ENCODE data around the gene YIF1B.
"Not testable (repeated sequence)": the region's sequence is repeated elsewhere in the genome, so short reads cannot be mapped to it uniquely, and the experiment has no call there.

The YIF1B gene

GRCh38 chr19:38270587-38271167, 45.1 kb downstream of the YIF1B start:
- no peak for DNase-seq

- no peak for DNase-seq
These were observed 47.2 kb downstream of the YIF1B start for GRCh38 chr19:38268539-38268938.

DNA sequence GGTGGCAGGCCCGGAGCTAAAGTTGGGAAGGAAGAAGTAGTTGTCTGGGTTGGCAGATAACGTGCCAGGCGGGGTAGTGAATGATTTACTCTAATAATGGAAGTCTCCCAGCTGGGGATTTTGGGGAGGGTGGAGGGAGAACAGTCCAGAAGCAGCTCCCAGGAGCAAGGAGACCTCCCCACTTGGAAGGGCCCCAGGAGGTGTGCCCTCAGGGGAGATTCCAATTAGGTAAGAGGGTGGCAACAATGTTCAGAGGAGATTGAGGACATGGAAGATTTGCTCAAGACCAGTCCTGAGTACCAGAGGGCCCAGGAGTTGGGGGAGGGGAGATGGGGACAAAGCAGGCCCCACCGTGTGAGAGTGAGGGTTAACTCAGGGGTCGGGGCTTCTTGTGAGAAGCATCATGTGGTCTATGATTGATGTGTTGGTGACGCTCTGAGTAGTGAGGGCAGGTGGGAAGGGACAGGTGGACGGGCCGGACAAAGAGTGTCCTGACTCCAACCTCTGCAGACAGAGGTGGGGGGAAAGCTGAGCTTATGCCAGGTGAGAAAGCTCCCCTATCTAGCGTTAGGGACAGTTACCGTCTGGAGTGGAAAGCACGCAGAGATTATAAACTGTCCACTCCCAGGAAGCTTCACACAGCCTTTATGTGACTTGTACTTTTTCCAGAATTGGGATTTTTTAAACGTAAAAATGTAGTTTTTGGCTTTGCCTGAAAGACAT, 47.8 kb downstream of the YIF1B start:
- DNase-seq = no peak

GRCh38 chr19:38266981-38267597, 48.7 kb downstream of the YIF1B start:
- DNase-seq = no peak

DNA sequence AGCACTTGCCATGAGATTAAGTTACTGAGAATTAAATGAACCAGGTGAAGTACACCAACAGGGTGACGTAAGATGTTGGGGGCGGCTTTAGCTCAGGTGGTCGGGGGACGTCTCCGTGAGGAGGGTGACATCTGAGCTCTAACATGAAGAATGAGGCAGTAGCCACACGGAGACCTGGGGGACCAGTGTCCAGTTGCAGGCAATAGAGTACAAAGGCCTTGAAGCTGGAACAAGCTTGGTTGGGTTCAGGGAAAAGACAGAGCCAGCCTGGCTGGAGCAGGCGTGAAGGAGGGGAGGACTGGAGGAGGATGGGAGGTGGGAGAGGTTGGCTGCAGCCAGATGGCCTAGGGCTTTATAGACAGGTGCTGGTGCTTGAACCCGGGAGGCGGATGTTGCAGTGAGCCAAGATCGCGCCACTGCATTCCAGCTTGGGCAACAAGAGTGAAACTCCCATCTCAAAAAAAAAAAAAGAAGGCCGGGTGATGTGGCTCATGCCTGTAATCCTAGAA, 49.8 kb downstream of the YIF1B start:
- DNase-seq = no peak

GRCh38 chr19:38265213-38265861, 50.4 kb downstream of the YIF1B start:
- DNase-seq = no peak

DNA sequence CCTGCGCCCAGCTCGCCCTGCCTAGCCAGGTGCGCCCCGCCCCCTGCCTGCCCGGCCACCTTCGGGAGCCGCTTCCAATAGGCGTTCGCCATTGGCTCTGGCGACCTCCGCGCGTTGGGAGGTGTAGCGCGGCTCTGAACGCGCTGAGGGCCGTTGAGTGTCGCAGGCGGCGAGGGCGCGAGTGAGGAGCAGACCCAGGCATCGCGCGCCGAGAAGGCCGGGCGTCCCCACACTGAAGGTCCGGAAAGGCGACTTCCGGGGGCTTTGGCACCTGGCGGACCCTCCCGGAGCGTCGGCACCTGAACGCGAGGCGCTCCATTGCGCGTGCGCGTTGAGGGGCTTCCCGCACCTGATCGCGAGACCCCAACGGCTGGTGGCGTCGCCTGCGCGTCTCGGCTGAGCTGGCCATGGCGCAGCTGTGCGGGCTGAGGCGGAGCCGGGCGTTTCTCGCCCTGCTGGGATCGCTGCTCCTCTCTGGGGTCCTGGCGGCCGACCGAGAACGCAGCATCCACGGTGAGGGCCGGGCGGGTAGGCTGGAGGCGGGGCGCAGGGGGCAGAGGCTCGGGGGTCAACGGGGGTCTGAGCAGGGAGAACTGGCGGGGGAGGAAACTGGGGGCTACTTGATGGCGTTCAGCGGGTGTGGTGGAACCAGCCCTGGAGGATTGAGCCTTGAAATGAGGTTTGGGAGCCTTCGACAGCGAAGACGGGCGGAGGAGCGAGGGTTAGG, 51.1 kb downstream of the YIF1B start, which contains the start of gene SPINT2:
TSS of gene SPINT2 (plus strand) at position 88 of the 727 bp plus-strand sequence. CDS start at position 408, 320 bp downstream.
- peak; percentile 48 for DNase-seq

DNA sequence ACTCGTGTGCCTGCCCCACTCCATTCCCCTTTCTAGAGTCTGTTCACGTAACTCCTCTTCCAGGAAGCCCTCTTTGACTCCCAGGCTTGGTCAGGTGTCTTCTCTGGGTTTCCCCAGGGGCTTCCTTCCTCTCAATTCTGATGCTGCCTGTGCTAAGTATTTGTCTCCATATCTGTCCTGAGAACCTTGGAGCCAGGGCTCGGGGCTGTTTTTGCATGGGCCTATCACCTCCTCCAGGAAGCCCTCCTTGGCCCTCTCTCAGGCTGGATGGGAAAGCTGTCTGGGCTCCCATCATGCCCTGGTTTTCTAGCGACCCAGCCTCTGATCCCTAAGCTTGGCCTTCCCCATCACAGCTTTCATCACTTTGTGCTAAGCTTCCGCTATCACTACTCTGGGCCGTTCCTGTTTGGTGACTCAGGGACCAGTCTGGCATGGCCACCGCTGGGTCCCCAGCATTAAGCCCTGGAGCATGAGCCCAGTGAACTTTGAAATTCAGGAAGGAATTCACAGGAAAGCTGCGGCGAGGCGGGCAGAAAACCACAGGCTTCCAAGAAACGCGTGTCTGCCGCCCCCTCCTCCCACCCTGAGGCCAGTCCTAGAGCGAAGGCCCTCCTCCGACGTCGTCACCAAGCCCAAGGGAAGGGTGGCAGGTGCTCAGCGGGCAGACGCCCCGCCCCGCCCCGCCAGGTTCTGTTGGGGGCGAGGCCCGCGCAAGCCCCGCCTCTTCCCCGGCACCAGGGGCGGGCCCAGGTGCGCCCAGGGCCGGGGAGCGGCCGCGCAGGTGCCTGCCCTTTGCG, 51.9 kb downstream of the YIF1B start:
- DNase-seq = no peak

GRCh38 chr19:38262585-38263268, 53.0 kb downstream of the YIF1B start:
- DNase-seq = no peak

DNA sequence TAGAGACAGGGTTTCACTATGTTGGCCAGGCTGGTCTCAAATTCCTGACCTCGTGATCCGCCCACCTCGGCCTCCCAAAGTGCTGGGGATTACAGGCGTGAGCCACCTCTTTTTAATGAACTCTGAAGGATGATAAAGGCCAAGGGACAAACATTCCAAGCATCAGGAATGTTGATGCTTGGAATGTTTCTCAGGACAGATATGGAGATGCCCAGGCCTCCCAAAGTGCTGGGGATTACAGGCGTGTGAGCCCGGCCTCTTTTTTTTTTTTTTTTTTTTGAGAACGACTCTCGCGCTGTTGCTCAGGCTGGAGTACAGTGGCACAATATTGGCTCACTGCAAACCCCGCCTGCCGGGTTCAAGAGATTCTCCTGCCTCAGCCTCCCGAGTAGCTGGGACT, 53.8 kb downstream of the YIF1B start:
- DNase-seq = not testable (repeated sequence)

GRCh38 chr19:38255383-38256014, 60.2 kb downstream of the YIF1B start:
- no peak for DNase-seq

GRCh38 chr19:38253788-38254187, 62.0 kb downstream of the YIF1B start:
- no peak for DNase-seq

Measured in NCI-H1417 treated with DMSO at 0.1 percent for 48 hours (cell line).